ENCODE measurements around the gene S100A16. TPM values are rescaled to one million over a fixed set of nuclear protein-coding genes. Genes with fewer than 3 reads are reported as not detected.
"Not testable (repeated sequence)": the region's sequence is repeated elsewhere in the genome, so short reads cannot be mapped to it uniquely, and the experiment has no call there.

S100A16 gene
- total RNA-seq, 2 experiments from 2014 or later = not detected

GRCh38 chr1:153588033-153588432 lies 24.9 kb downstream of the S100A16 start:
- H3K27me3 Mint-ChIP-seq; DNase-seq; intact Hi-C loops (cut with DNase I, micrococcal nuclease); H3K4me3 Mint-ChIP-seq; ATAC-seq; H3K36me3 Mint-ChIP-seq (ENCODE audit: low read depth); H3K9me3 Mint-ChIP-seq (ENCODE audit: low read depth); POLR2A ChIA-PET; H3K4me1 Mint-ChIP-seq; H3K27ac Mint-ChIP-seq: not testable (repeated sequence)
- CTCF ChIA-PET = interaction anchor here (0.7 kb wide), 1 partner anchor 106 kb away, joined by 3 read pairs; no protein-coding TSS in a partner anchor

GRCh38 chr1:153587314-153587713 lies 25.6 kb downstream of the S100A16 start:
- intact Hi-C loops (cut with DNase I, micrococcal nuclease) = no loop called here
- H3K36me3 Mint-ChIP-seq (ENCODE audit: low read depth) = no peaks in the 10 kb centered on the region
- no peaks in the 10 kb centered on the region for H3K4me1 Mint-ChIP-seq
- ATAC-seq (no peak), DNase-seq (no peak)
- H3K4me3 Mint-ChIP-seq = no peak overlapping the region
- no peak overlapping the region for H3K27ac Mint-ChIP-seq
- no peaks in the 10 kb centered on the region for H3K9me3 Mint-ChIP-seq (ENCODE audit: low read depth)
- ChIA-PET CTCF (interaction anchor here (0.7 to 1.6 kb wide), 3 partner anchors 20 to 53 kb away, joined by 3 to 4 read pairs (median 3); no protein-coding TSS in a partner anchor), POLR2A (no interaction called here)
- peaks cover 9% of the 10 kb centered on the region for H3K27me3 Mint-ChIP-seq

- no peaks in the 10 kb centered on the region for H3K4me1 Mint-ChIP-seq
- H3K4me3 Mint-ChIP-seq = no peak overlapping the region
- ChIA-PET POLR2A (no interaction called here), CTCF (interaction anchor here (1.1 to 1.6 kb wide), 3 partner anchors 16 to 52 kb away, joined by 3 to 4 read pairs (median 3); no protein-coding TSS in a partner anchor)
- ATAC-seq (no peak), DNase-seq (no peak)
- H3K27me3 Mint-ChIP-seq = peaks cover 9% of the 10 kb centered on the region
- H3K9me3 Mint-ChIP-seq (ENCODE audit: low read depth) = no peaks in the 10 kb centered on the region
- H3K36me3 Mint-ChIP-seq (ENCODE audit: low read depth) = no peaks in the 10 kb centered on the region
- no peak overlapping the region for H3K27ac Mint-ChIP-seq
- intact Hi-C loops (cut with DNase I, micrococcal nuclease) = no loop called here
These were observed 26.6 kb downstream of the S100A16 start for GRCh38 chr1:153586347-153586746.

- intact Hi-C loops (cut with DNase I, micrococcal nuclease) = no loop called here
- POLR2A ChIA-PET = no interaction called here
- Mint-ChIP-seq H3K36me3 (ENCODE audit: low read depth) (no peaks in the 10 kb centered on the region), H3K27ac (no peak overlapping the region), H3K9me3 (ENCODE audit: low read depth) (no peaks in the 10 kb centered on the region), H3K4me1 (no peaks in the 10 kb centered on the region), H3K4me3 (no peak overlapping the region), H3K27me3 (peaks cover 9% of the 10 kb centered on the region)
- DNase-seq = no peak
- CTCF ChIA-PET = interaction anchor here (0.8 to 1.5 kb wide), 4 partner anchors 14 to 167 kb away, joined by 3 to 4 read pairs (median 4); no protein-coding TSS in a partner anchor
- ATAC-seq = no peak
These were observed 27.9 kb downstream of the S100A16 start for GRCh38 chr1:153585006-153585405.

GRCh38 chr1:153583976-153584375 lies 29.0 kb downstream of the S100A16 start:
- POLR2A ChIA-PET = no interaction called here
- no peaks in the 10 kb centered on the region for H3K9me3 Mint-ChIP-seq (ENCODE audit: low read depth)
- H3K27ac Mint-ChIP-seq = no peak overlapping the region
- intact Hi-C loops (cut with DNase I, micrococcal nuclease) = no loop called here
- H3K4me1 Mint-ChIP-seq = no peaks in the 10 kb centered on the region
- H3K27me3 Mint-ChIP-seq = peaks cover 13% of the 10 kb centered on the region
- ATAC-seq (no peak), DNase-seq (no peak)
- CTCF ChIA-PET = interaction anchor here (1.2 to 1.5 kb wide), 2 partner anchors 52 to 168 kb away, joined by 4 read pairs; no protein-coding TSS in a partner anchor
- no peaks in the 10 kb centered on the region for H3K36me3 Mint-ChIP-seq (ENCODE audit: low read depth)
- H3K4me3 Mint-ChIP-seq = no peak overlapping the region

GRCh38 chr1:153583514-153583913 lies 29.4 kb downstream of the S100A16 start:
- ATAC-seq; POLR2A ChIA-PET; H3K9me3 Mint-ChIP-seq (ENCODE audit: low read depth); CTCF ChIA-PET; H3K4me1 Mint-ChIP-seq; intact Hi-C loops (cut with DNase I, micrococcal nuclease); H3K4me3 Mint-ChIP-seq; DNase-seq; H3K27ac Mint-ChIP-seq; H3K36me3 Mint-ChIP-seq (ENCODE audit: low read depth): not testable (repeated sequence)
- peaks cover 18% of the 10 kb centered on the region for H3K27me3 Mint-ChIP-seq

- ATAC-seq; POLR2A ChIA-PET; H3K4me1 Mint-ChIP-seq; H3K36me3 Mint-ChIP-seq (ENCODE audit: low read depth); H3K27ac Mint-ChIP-seq; H3K9me3 Mint-ChIP-seq (ENCODE audit: low read depth); DNase-seq; intact Hi-C loops (cut with DNase I, micrococcal nuclease); H3K4me3 Mint-ChIP-seq: not testable (repeated sequence)
- peaks cover 25% of the 10 kb centered on the region for H3K27me3 Mint-ChIP-seq
- CTCF ChIA-PET = interaction anchor here (1.0 kb wide), 1 partner anchor 89 kb away, joined by 3 read pairs; no protein-coding TSS in a partner anchor
These were observed 30.1 kb downstream of the S100A16 start for GRCh38 chr1:153582836-153583235.

- DNase-seq (no peak), ATAC-seq (no peak)
- POLR2A ChIA-PET = no interaction called here
- CTCF ChIA-PET = interaction anchor here (2.2 kb wide), 1 partner anchor 39 kb away, joined by 8 read pairs; no protein-coding TSS in a partner anchor
- Mint-ChIP-seq H3K36me3 (ENCODE audit: low read depth) (no peaks in the 10 kb centered on the region), H3K4me3 (no peak overlapping the region), H3K27me3 (peaks cover 20% of the 10 kb centered on the region), H3K4me1 (no peaks in the 10 kb centered on the region), H3K27ac (no peak overlapping the region), H3K9me3 (ENCODE audit: low read depth) (no peaks in the 10 kb centered on the region)
- intact Hi-C loops (cut with DNase I, micrococcal nuclease) = loop anchor here in 1 of 2 experiments (10.0 kb wide), 1 partner anchor 386 kb away; the partner anchor contains the start of genes CREB3L4 and SLC39A1
These were observed 34.0 kb downstream of the S100A16 start for GRCh38 chr1:153578936-153579335.

- H3K4me1 Mint-ChIP-seq = peaks cover under 1% of the 10 kb centered on the region
- no peaks in the 10 kb centered on the region for H3K36me3 Mint-ChIP-seq (ENCODE audit: low read depth)
- ChIA-PET POLR2A (no interaction called here), CTCF (interaction anchor here (1.2 to 2.2 kb wide), 3 partner anchors 36 to 45 kb away, joined by 4 to 8 read pairs (median 4); no protein-coding TSS in a partner anchor)
- H3K4me3 Mint-ChIP-seq = no peak overlapping the region
- ATAC-seq (no peak), DNase-seq (no peak)
- intact Hi-C loops (cut with DNase I, micrococcal nuclease) = loop anchor here in 1 of 2 experiments (10.0 kb wide), 1 partner anchor 386 kb away; the partner anchor contains the start of genes CREB3L4 and SLC39A1
- H3K27ac Mint-ChIP-seq = no peak overlapping the region
- no peaks in the 10 kb centered on the region for H3K9me3 Mint-ChIP-seq (ENCODE audit: low read depth)
- peaks cover 20% of the 10 kb centered on the region for H3K27me3 Mint-ChIP-seq
These were observed 34.4 kb downstream of the S100A16 start for GRCh38 chr1:153578490-153578889.

- peaks cover 9% of the 10 kb centered on the region for H3K4me1 Mint-ChIP-seq
- ATAC-seq = no peak
- POLR2A ChIA-PET = no interaction called here
- no peaks in the 10 kb centered on the region for H3K36me3 Mint-ChIP-seq (ENCODE audit: low read depth)
- CTCF ChIA-PET = interaction anchor here (0.6 to 2.2 kb wide), 9 partner anchors 8 to 406 kb away, joined by 3 to 8 read pairs (median 3); partner anchors contain the start of genes CHTOP and S100A14
- DNase-seq = no peak
- no peak overlapping the region for H3K4me3 Mint-ChIP-seq
- peaks cover 20% of the 10 kb centered on the region for H3K27me3 Mint-ChIP-seq
- intact Hi-C loops (cut with DNase I, micrococcal nuclease) = loop anchor here in 1 of 2 experiments (10.0 kb wide), 1 partner anchor 387 kb away; the partner anchor contains the start of genes CREB3L4 and SLC39A1
- H3K27ac Mint-ChIP-seq = no peak overlapping the region
- H3K9me3 Mint-ChIP-seq (ENCODE audit: low read depth) = no peaks in the 10 kb centered on the region
These were observed 35.3 kb downstream of the S100A16 start for GRCh38 chr1:153577624-153578051.

- intact Hi-C loops (cut with DNase I, micrococcal nuclease) = loop anchor here in 1 of 2 experiments (10.0 kb wide), 1 partner anchor 388 kb away; the partner anchor contains the start of genes CREB3L4 and SLC39A1
- Mint-ChIP-seq H3K9me3 (ENCODE audit: low read depth) (no peaks in the 10 kb centered on the region), H3K4me3 (no peak overlapping the region), H3K36me3 (ENCODE audit: low read depth) (no peaks in the 10 kb centered on the region), H3K27me3 (peaks cover 20% of the 10 kb centered on the region), H3K27ac (no peak overlapping the region), H3K4me1 (peaks cover 14% of the 10 kb centered on the region)
- POLR2A ChIA-PET = interaction anchor here (1.1 kb wide), 1 partner anchor 11 kb away, joined by 3 read pairs; no protein-coding TSS in a partner anchor
- DNase-seq = no peak
- CTCF ChIA-PET = interaction anchor here (0.6 to 2.2 kb wide), 8 partner anchors 9 to 407 kb away, joined by 3 to 8 read pairs (median 3); partner anchors contain the start of gene CHTOP
- no peak for ATAC-seq
These were observed 35.8 kb downstream of the S100A16 start for GRCh38 chr1:153577138-153577537.

- ATAC-seq; DNase-seq; CTCF ChIA-PET; H3K4me3 Mint-ChIP-seq; H3K27ac Mint-ChIP-seq; H3K9me3 Mint-ChIP-seq (ENCODE audit: low read depth); H3K36me3 Mint-ChIP-seq (ENCODE audit: low read depth): not testable (repeated sequence)
- POLR2A ChIA-PET = interaction anchor here (0.9 kb wide), 1 partner anchor 8 kb away, joined by 3 read pairs; no protein-coding TSS in a partner anchor
- Mint-ChIP-seq H3K27me3 (peaks cover 20% of the 10 kb centered on the region), H3K4me1 (peaks cover 26% of the 10 kb centered on the region)
- intact Hi-C loops (cut with DNase I, micrococcal nuclease) = loop anchor here in 1 of 2 experiments (10.0 kb wide), 1 partner anchor 389 kb away; the partner anchor contains the start of genes CREB3L4 and SLC39A1
These were observed 37.4 kb downstream of the S100A16 start for GRCh38 chr1:153575497-153575896.
